Measurements from ENCODE around the gene LRRC43. TPM values are rescaled to one million over a fixed set of nuclear protein-coding genes. Genes with fewer than 3 reads are reported as not detected.

LRRC43 gene
- total RNA-seq, 6 experiments from 2014 or later: not detected

DNA sequence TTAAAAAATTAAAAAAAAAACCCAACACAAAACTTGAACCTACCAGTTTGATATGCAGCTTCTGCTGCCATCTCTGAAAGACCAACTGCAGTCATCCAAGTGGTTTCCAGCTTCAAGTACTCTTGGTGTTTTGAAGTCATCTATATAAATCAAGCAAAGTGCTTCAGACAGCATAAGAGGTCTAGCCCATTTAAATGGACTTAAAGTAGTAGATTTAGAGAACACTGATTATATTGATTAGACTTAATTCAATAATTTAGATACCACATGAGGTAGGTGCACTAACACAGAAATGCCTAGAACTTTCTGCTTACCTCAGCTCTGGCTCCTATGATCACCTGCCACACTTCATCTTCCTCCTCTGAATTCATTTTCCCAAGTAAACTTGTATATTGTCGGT, 33.5 kb downstream of the LRRC43 start:
- peaks cover 14% of the 10 kb centered on the region for H3K4me1 Mint-ChIP-seq (ENCODE audit: low read depth)
- H3K36me3 Mint-ChIP-seq (ENCODE audit: low read depth): peaks cover 32% of the 10 kb centered on the region
- no peaks in the 10 kb centered on the region for H3K9me3 Mint-ChIP-seq
- no peak overlapping the region for H3K4me3 Mint-ChIP-seq
- DNase-seq: no peak
- TF ChIP-seq, protein P1, sequence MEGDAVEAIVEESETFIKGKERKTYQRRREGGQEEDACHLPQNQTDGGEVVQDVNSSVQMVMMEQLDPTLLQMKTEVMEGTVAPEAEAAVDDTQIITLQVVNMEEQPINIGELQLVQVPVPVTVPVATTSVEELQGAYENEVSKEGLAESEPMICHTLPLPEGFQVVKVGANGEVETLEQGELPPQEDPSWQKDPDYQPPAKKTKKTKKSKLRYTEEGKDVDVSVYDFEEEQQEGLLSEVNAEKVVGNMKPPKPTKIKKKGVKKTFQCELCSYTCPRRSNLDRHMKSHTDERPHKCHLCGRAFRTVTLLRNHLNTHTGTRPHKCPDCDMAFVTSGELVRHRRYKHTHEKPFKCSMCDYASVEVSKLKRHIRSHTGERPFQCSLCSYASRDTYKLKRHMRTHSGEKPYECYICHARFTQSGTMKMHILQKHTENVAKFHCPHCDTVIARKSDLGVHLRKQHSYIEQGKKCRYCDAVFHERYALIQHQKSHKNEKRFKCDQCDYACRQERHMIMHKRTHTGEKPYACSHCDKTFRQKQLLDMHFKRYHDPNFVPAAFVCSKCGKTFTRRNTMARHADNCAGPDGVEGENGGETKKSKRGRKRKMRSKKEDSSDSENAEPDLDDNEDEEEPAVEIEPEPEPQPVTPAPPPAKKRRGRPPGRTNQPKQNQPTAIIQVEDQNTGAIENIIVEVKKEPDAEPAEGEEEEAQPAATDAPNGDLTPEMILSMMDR (IDR thresholded peaks at IDR 0.05): no peak
- no peaks in the 10 kb centered on the region for H3K27me3 Mint-ChIP-seq (ENCODE audit: insufficient read depth)
- no peak overlapping the region for H3K27ac Mint-ChIP-seq

DNA sequence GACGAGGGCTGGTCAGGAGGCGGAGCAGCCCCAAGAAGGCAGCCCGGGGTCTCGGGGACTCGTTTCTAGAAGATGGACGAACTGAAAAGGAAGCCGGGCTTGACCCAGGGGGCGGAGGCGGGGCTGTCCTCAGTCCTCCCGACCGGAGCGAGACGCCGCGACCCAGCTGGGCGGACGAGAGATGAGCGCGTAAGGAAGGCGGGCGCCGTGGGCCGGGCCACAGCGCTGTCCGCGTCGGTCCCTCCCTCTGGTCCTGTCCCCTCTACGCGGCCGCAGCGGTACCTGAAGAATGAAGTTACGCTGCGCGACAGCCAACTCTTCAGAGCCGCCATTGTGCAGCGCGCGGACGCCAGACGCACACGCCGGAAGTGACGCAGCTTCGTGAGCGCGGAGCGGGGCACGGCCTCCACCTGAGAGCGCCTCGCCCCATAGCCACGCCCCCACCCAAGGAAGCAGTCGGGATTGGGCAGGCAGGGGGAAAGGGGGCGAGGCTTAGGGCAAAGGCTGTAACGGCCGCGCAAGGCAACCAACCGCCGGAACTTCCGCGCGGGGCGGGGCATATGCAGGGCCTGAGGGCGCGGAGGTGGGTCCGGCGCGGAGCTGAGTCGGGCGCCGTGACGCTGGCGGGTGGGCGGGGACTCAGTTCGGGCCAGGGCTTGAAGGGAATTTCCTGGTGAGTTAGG, 42.9 kb downstream of the LRRC43 start, which contains the start of gene DIABLO:
TSS of gene DIABLO (minus strand) at position 370 of the 683 bp plus-strand sequence. CDS start at position 332, 38 bp downstream.
- H3K27me3 Mint-ChIP-seq (ENCODE audit: insufficient read depth): no peaks in the 10 kb centered on the region; the same call in 1 of the 2 replicates
- H3K27ac Mint-ChIP-seq: peak within 1 kb of the TSS; percentile 96
- peak; percentile 99 for DNase-seq
- H3K9me3 Mint-ChIP-seq: no peaks in the 10 kb centered on the region
- TF ChIP-seq, protein P1 (IDR thresholded peaks at IDR 0.05): no peak
- peak within 1 kb of the TSS; percentile 98 for H3K4me3 Mint-ChIP-seq
- peaks cover 23% of the 10 kb centered on the region for H3K4me1 Mint-ChIP-seq (ENCODE audit: low read depth)
- H3K36me3 Mint-ChIP-seq (ENCODE audit: low read depth): peaks cover 34% of the 10 kb centered on the region

DNA sequence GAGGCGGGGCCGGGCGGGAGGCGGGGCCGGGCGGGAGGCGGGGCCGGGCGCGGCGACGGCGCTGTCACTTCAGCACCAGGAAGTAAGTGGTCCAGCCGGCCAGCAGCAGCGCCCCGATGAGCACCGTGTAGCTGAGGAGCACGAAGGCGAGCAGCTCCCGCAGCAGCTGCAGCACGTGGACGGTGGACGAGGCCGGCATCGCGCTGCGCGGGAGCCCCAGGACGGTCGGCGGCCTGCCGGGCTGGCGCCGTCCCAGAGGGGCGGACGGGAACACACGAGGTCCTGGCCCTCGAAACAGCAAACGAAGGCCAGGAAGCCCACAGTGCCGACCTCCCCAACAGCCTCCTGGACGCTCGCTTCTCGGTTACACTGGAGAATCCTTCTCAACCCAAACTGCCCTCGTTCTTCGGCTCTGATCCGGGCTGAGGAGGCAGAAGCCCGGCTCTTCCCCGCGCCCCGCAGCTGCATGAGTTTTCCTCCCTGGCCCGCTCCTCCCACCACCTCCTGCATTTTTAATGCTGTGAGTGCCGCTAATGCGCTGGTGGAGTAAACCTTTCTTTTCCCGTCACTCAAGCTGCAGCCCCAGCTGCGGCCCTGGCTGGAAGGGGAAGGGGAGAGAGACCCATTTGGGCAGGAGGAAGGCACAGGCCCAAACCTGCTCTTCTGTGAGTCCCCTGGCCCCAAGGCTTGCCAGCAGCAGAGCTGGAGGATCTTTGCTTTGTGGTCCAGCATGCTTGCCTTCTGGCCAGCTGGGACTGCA, 43.6 kb downstream of the LRRC43 start:
- no peak overlapping the region for H3K27ac Mint-ChIP-seq
- H3K27me3 Mint-ChIP-seq (ENCODE audit: insufficient read depth): no peaks in the 10 kb centered on the region; the same call in 1 of the 2 replicates
- peaks cover 37% of the 10 kb centered on the region for H3K36me3 Mint-ChIP-seq (ENCODE audit: low read depth)
- DNase-seq: no peak
- TF ChIP-seq, protein P1 (IDR thresholded peaks at IDR 0.05): no peak
- H3K9me3 Mint-ChIP-seq: no peaks in the 10 kb centered on the region
- H3K4me1 Mint-ChIP-seq (ENCODE audit: low read depth): peaks cover 23% of the 10 kb centered on the region
- H3K4me3 Mint-ChIP-seq: no peak overlapping the region; the same call in 1 of the 2 replicates

DNA sequence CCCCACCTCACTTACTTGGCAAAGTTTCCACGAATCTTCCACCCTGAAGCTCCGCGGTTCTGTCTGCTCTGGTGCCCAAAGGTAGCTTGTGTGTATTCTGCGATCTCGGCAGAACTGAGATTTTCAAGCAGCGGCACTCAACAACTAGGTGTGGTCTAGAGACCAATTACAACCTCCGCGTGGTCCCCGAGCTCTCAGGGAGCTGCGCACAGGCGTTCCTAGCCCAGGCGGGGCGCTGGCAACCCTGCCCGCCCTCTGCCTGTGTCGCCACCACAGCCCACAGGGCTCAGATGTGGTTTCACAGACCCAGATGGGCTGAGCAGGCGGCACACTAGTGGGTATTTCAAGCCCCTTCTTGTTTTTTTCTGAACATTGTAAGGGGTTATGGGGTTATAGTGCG, 44.4 kb downstream of the LRRC43 start:
- no peaks in the 10 kb centered on the region for H3K9me3 Mint-ChIP-seq

GRCh38 chr12:122228092-122228491, 45.2 kb downstream of the LRRC43 start:
- TF ChIP-seq, protein P1 (IDR thresholded peaks at IDR 0.05): no peak
- no peak for DNase-seq
- H3K27me3 Mint-ChIP-seq (ENCODE audit: insufficient read depth): no peaks in the 10 kb centered on the region; the same call in 1 of the 2 replicates
- H3K9me3 Mint-ChIP-seq: no peaks in the 10 kb centered on the region
- peaks cover 23% of the 10 kb centered on the region for H3K4me1 Mint-ChIP-seq (ENCODE audit: low read depth)
- H3K36me3 Mint-ChIP-seq (ENCODE audit: low read depth): peaks cover 40% of the 10 kb centered on the region
- no peak overlapping the region for H3K4me3 Mint-ChIP-seq
- H3K27ac Mint-ChIP-seq: no peak overlapping the region

More for the DNA sequence above, 44.4 kb downstream of the LRRC43 start:
- TF ChIP-seq, protein P1 (IDR thresholded peaks at IDR 0.05): no peak
- no peak overlapping the region for H3K4me3 Mint-ChIP-seq
- H3K27ac Mint-ChIP-seq: no peak overlapping the region
- peaks cover 23% of the 10 kb centered on the region for H3K4me1 Mint-ChIP-seq (ENCODE audit: low read depth)
- peaks cover 37% of the 10 kb centered on the region for H3K36me3 Mint-ChIP-seq (ENCODE audit: low read depth)
- DNase-seq: no peak
- H3K27me3 Mint-ChIP-seq (ENCODE audit: insufficient read depth): no peaks in the 10 kb centered on the region; the same call in 1 of the 2 replicates

Data from HFFc6 (cell line).